K562 (cell line): Measurements from ENCODE around the gene ST6GALNAC3. TPM values are rescaled to one million over a fixed set of nuclear protein-coding genes. Genes with fewer than 3 reads are reported as not detected.

Source experiments
- ATAC-seq: fragments of 200-7000 bp; cut with Tn5 transposase; 3 replicates; pipeline ENCODE4 v1.9.1; 2020; ENCODE audit warnings: moderate library complexity
- BruUV-seq: library from RNA; stranded (reverse); fragments of 400-500 nt; replicated peaks from 2 replicates; lab custom pipeline; 2021; lab: Mats Ljungman, UMichigan
- CTCF ChIA-PET: fragments of 300-600 bp; formaldehyde crosslinking; extraction: SDS; loops from one replicate; lab custom pipeline; 2021; ENCODE audit warnings: low intra/inter-chr PET ratio; lab: Yijun Ruan, JAX
- POLR2A ChIA-PET: fragments of 300-600, 350-650 bp; sonication (Branson Sonifier 250); formaldehyde crosslinking; extraction: SDS; loops from one replicate; lab custom pipeline; 2021; ENCODE audit warnings: antibody characterized with exemption, inconsistent platforms; lab: Yijun Ruan, JAX
- DNase-seq, 4 experiments: peaks; one replicate each; pipeline versions ENCODE4 v3.0.0 to v3.0.0-alpha.2; 2011 to 2018; ENCODE audit warnings: low spot score in 3 of 4, mixed read lengths in 3 of 4; ENCODE audit errors: extremely low read depth in 1 of 4
- FAIRE-seq: peaks from 2 replicates; lab custom pipeline; 2011; peaks lifted over from hg19 to GRCh38; lab: Jason Lieb, UNC
- H2AFZ ChIP-seq: 2 replicates; pipeline ENCODE4 v1.6.0; 2011; ENCODE audit warnings: low read depth, low read length, control low read depth, inconsistent platforms
- H3K27ac ChIP-seq: fragments of 200-600 bp; 3 replicates; pipeline ENCODE4 v1.8.0; 2011; ENCODE audit warnings: low read depth, mild to moderate bottlenecking, control low read depth, inconsistent platforms, low read length, moderate library complexity, mixed read lengths; ENCODE audit errors: extremely low read depth
- H3K27me3 ChIP-seq, 2 experiments: fragments of 300-600 bp in 1 of 2; 2 replicates in 1 of 2; 3 replicates in 1 of 2; pipeline versions ENCODE4 v1.6.0 to v1.8.0; 2011; ENCODE audit warnings: inconsistent platforms in 2 of 2, low read length in 2 of 2, mild to moderate bottlenecking in 1 of 2, mixed read lengths in 1 of 2, moderate library complexity in 1 of 2; ENCODE audit not compliant: control insufficient read depth in 2 of 2, insufficient read depth in 2 of 2
- H3K36me3 ChIP-seq: fragments of 300-600 bp; 3 replicates; pipeline ENCODE4 v1.8.0; 2011; ENCODE audit warnings: mild to moderate bottlenecking, low read length, inconsistent platforms; ENCODE audit not compliant: control insufficient read depth, insufficient read depth
- H3K4me1 ChIP-seq, 2 experiments: fragments of 200-600 bp in 1 of 2; replicated peaks in 1 of 2; 2 replicates in 1 of 2; 3 replicates in 1 of 2; pipeline versions ENCODE4 v1.5.1 to v1.8.0; 2011; ENCODE audit warnings: inconsistent platforms in 2 of 2, low read length in 2 of 2, mild to moderate bottlenecking in 1 of 2, mixed read lengths in 1 of 2, moderate library complexity in 1 of 2; ENCODE audit not compliant: control insufficient read depth in 2 of 2, insufficient read depth in 2 of 2
- H3K4me2 ChIP-seq: 2 replicates; pipeline ENCODE4 v1.6.1; 2011; ENCODE audit warnings: low read length, control low read depth, inconsistent platforms, mixed read lengths; ENCODE audit not compliant: insufficient read depth
- H3K4me3 ChIP-seq: fragments of 200-600 bp; sonication (generic), shearing (Covaris generic); 2 replicates; pipeline ENCODE4 v1.5.1; 2016; ENCODE audit warnings: control low read depth, inconsistent platforms
- H3K79me2 ChIP-seq: fragments of 200-600 bp; 3 replicates; pipeline ENCODE4 v1.8.0; 2011; ENCODE audit warnings: low read length, inconsistent platforms; ENCODE audit not compliant: control insufficient read depth, insufficient read depth
- H3K9ac ChIP-seq, 2 experiments: 2 replicates each; pipeline versions ENCODE4 v1.6.0 to v1.6.1; 2011; ENCODE audit warnings: low read depth in 2 of 2, low read length in 2 of 2, control low read depth in 1 of 2, inconsistent platforms in 1 of 2, mild to moderate bottlenecking in 1 of 2, mixed read lengths in 1 of 2; ENCODE audit not compliant: insufficient read depth in 1 of 2
- H3K9me1 ChIP-seq: one replicate; pipeline ENCODE4 v1.6.0; 2011; ENCODE audit warnings: inconsistent platforms, mild to moderate bottlenecking, low read length, moderate library complexity; ENCODE audit not compliant: control insufficient read depth, insufficient read depth
- H3K9me3 ChIP-seq: replicated peaks from 2 replicates; pipeline ENCODE4 v1.5.1; 2011; ENCODE audit warnings: low read depth, low read length, inconsistent platforms; ENCODE audit not compliant: control insufficient read depth, insufficient read depth
- H4K20me1 ChIP-seq: replicated peaks from 2 replicates; pipeline ENCODE4 v1.6.1; 2011; ENCODE audit warnings: low read length, inconsistent platforms, mixed read lengths; ENCODE audit not compliant: control insufficient read depth, insufficient read depth
- GTF2E2 ChIP-seq: fragments of 200-800 bp; sonication (Bioruptor generic); IDR thresholded peaks from 2 replicates; pipeline ENCODE4 v1.6.1; 2016; ENCODE audit warnings: missing genetic modification characterization, missing compliant biosample characterization
- HMG20B ChIP-seq: fragments of 250-450 bp; sonication (Bioruptor Pico); IDR thresholded peaks from 2 replicates; pipeline ENCODE4 v1.5.0; 2021; ENCODE audit warnings: mild to moderate bottlenecking
- IFI16 ChIP-seq: fragments of 250-450 bp; sonication (Bioruptor Pico); IDR thresholded peaks from 2 replicates; pipeline ENCODE4 v2.1.2; 2022; ENCODE audit warnings: mild to moderate bottlenecking, inconsistent platforms
- KLF13 ChIP-seq: fragments of 450-650 bp; IDR thresholded peaks from 2 replicates; pipeline ENCODE4 v1.6.1; 2016; ENCODE audit warnings: missing genetic modification characterization, low read depth, mild to moderate bottlenecking, missing compliant biosample characterization, moderate library complexity, borderline replicate concordance
- NFATC3 ChIP-seq: fragments of 450-650 bp; IDR thresholded peaks from 2 replicates; pipeline ENCODE4 v1.6.1; 2017; ENCODE audit warnings: mild to moderate bottlenecking
- PKNOX1 ChIP-seq: fragments of 450-650 bp; IDR thresholded peaks from 2 replicates; pipeline ENCODE4 v1.6.1; 2016
- RBM22 ChIP-seq: fragments of 200-400 bp; formaldehyde crosslinking; IDR thresholded peaks from 2 replicates; pipeline ENCODE4 v1.6.1; 2018; ENCODE audit warnings: low read length, low read depth; ENCODE audit not compliant: poor library complexity, severe bottlenecking
- SPI1 ChIP-seq: IDR thresholded peaks from 2 replicates; pipeline ENCODE4 v1.6.1; 2011; ENCODE audit warnings: low read depth, low read length, control low read depth, borderline replicate concordance
- XRCC5 ChIP-seq: fragments of 200-400 bp; formaldehyde crosslinking; IDR thresholded peaks from 2 replicates; pipeline ENCODE4 v1.6.1; 2017; ENCODE audit warnings: low read depth, mild to moderate bottlenecking, low read length
- ZNF384 ChIP-seq: IDR thresholded peaks from 2 replicates; pipeline ENCODE4 v1.6.1; 2012; ENCODE audit warnings: low read depth, low read length, improper control_type of control experiment
- ZNF449 ChIP-seq: fragments of 250-450 bp; sonication (Bioruptor Pico); IDR thresholded peaks from 2 replicates; pipeline ENCODE4 v1.8.0; 2022; ENCODE audit warnings: moderate library complexity, mild to moderate bottlenecking, inconsistent platforms
- ZNF778 ChIP-seq: fragments of 450-650 bp; formaldehyde crosslinking; IDR thresholded peaks from 2 replicates; pipeline ENCODE4 v1.4.0; 2020; ENCODE audit warnings: mild to moderate bottlenecking, moderate library complexity
- WGBS: fragments of 100-300 bp; shearing (Covaris generic); methylation state at CpG from one replicate; pipeline ENCODE4 v1.1.6; 2016; ENCODE audit warnings: low coverage, mixed read lengths; ENCODE audit not compliant: insufficient coverage; ENCODE audit errors: missing lambda C conversion rate; 5-methylcytosine and 5-hydroxymethylcytosine counted together
- in situ Hi-C: fragments of 300-500 bp; cut with MboI; formaldehyde crosslinking; loops from 4 replicates; pipeline ENCODE4 v1.15.0; 2018; ENCODE audit warnings: inconsistent platforms, mixed read lengths
- intact Hi-C: fragments of 100-400 bp; cut with micrococcal nuclease; formaldehyde crosslinking; loops from 2 replicates; pipeline ENCODE4 v1.14.2; 2022
- polyA plus RNA-seq, 8 experiments: library from polyadenylated mRNA; depleted of rRNA in 4 of 8; stranded (reverse) in 5 of 8; unstranded in 3 of 8; fragments of >200 nt; fragmentation: Nextera tagmentation in 2 of 8; fragmentation: Illumina TruSeq in 1 of 8; extraction: Ambion mirVana in 2 of 8; extraction: Trizol in 1 of 8; gene quantifications; 2 replicates each; pipeline versions ENCODE4 v1.2.1 to v1.2.3, GENCODE V29; 2011 to 2014; ENCODE audit warnings: inconsistent platforms in 1 of 8, missing spikeins in 1 of 8
- total RNA-seq, 7 experiments: library from RNA; depleted of rRNA in 6 of 7; stranded (reverse); fragments of >200 nt in 6 of 7; fragmentation: Illumina TruSeq in 2 of 7; extraction: Trizol in 2 of 7; gene quantifications; 2 replicates each; pipeline versions ENCODE4 v1.2.1 to v1.2.3, GENCODE V29; 2011 to 2021; ENCODE audit warnings: low replicate concordance in 1 of 7
- TF ChIP-seq, protein P1 (sequence below): fragments of 250-450 bp; sonication (Bioruptor Pico); IDR thresholded peaks from 2 replicates; pipeline ENCODE4 v1.5.0; 2021

ST6GALNAC3 gene
- total and polyA plus RNA-seq, 9 of the 15 experiments (the other 6 are each of a cell fraction or from before 2014, with no cell fraction given): 0.04 to 0.29 (median 0.18) TPM; not detected in 6

GRCh38 chr1:76576876-76577524, 502.5 kb downstream of the ST6GALNAC3 start (continued):
- no peak for TF ChIP-seq ZNF384

DNA sequence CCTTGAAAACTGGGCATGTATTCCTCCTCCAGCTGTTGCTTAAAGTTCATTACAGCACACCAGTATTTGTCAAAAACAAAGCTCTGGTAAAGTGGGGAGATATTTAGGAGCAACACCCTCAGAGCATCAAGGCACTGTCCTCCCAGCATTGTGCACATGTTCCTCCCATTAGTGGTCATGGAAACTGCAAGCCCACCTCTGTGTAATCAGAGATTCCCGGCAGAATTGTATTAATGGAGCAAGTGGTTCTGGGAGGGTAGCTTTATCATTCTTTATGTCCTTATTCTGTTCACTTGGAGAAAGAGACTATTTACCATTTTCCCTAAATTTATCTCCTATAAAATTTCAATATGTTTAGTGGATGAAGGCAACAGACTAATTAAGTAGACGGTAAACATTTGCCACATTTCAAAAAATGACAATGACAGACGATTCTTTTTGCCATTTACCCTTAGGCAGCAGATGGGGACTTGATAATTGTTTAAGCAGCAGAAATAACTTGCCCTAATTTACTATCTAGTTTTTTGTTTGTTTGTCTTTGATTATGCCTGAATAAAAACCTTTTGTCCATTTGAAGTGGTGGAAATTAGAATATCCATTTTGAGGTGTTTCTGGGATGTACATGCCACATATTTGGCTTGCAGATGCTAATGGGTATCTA, 503.1 kb downstream of the ST6GALNAC3 start:
- H3K9me1 ChIP-seq: no peaks in the 10 kb centered on the region
- no peaks in the 10 kb centered on the region for H3K9me3 ChIP-seq
- TF ChIP-seq NFATC3 (no peak), RBM22 (no peak), PKNOX1 (no peak), XRCC5 (no peak), SPI1 (no peak), KLF13 (tag) (no peak), GTF2E2 (no peak), HMG20B (CRISPR knock-in tag) (no peak), ZNF778 (CRISPR knock-in tag) (no peak), ZNF449 (CRISPR knock-in tag) (no peak), IFI16 (CRISPR knock-in tag) (no peak)
- TF ChIP-seq, protein P1, sequence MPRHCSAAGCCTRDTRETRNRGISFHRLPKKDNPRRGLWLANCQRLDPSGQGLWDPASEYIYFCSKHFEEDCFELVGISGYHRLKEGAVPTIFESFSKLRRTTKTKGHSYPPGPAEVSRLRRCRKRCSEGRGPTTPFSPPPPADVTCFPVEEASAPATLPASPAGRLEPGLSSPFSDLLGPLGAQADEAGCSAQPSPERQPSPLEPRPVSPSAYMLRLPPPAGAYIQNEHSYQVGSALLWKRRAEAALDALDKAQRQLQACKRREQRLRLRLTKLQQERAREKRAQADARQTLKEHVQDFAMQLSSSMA (CRISPR knock-in tag): no peak
- TF ChIP-seq, all 486 proteins: peak for 0
- no peak for FAIRE-seq
- CTCF ChIA-PET: no interaction called here
- H3K36me3 ChIP-seq: no peaks in the 10 kb centered on the region
- no peak overlapping the region for H3K9ac ChIP-seq
- no peaks in the 10 kb centered on the region for H3K4me1 ChIP-seq
- intact Hi-C loops: no loop called here
- no peak for ATAC-seq
- H3K4me3 ChIP-seq: no peak overlapping the region
- no peak for DNase-seq
- POLR2A ChIA-PET: no interaction called here
- BruUV-seq: no TSS peak
- no peak overlapping the region for H2AFZ ChIP-seq
- no peaks in the 10 kb centered on the region for H4K20me1 ChIP-seq
- 0% methylated on average over 3 of the region's 3 CpGs for WGBS
- no peaks in the 10 kb centered on the region for H3K27me3 ChIP-seq
- in situ Hi-C loops: no loop called here
- H3K4me2 ChIP-seq: no peak overlapping the region
- no peak overlapping the region for H3K27ac ChIP-seq
- H3K79me2 ChIP-seq: no peaks in the 10 kb centered on the region
